NCI-H128 (cell line): ENCODE measurements around the gene TNP2.

Experiments used
- DNase-seq: peaks from one replicate; lab custom pipeline; 2025; ENCODE audit not compliant: unreplicated experiment; lab: John Stamatoyannopoulos, UW

The TNP2 gene

DNA sequence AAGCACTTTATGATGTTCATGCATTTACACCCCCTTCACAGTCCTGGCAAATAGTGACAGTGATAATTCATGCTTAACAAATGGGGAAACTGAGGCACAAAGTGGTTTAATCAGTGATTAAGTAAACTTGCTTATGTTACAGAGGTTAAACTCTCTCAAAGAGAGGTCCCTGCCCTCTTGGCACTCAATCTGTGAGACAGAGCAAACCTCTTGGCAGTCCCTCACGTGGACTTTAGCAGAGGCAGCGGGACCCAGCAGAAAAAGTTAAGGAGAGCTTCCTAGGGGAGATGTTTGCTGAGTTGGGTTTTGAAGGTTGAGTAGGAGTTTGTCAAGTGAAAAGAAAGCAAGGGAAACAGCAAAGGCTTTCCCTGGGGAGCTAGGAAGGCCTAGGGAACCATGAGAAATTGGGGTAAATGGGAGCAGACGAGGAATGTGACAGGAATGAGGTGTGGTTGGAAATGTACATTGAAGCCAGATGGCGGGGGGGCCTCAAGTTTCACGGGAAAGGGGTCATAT is 23.8 kb downstream of the TNP2 start:
- DNase-seq, result no peak

DNA sequence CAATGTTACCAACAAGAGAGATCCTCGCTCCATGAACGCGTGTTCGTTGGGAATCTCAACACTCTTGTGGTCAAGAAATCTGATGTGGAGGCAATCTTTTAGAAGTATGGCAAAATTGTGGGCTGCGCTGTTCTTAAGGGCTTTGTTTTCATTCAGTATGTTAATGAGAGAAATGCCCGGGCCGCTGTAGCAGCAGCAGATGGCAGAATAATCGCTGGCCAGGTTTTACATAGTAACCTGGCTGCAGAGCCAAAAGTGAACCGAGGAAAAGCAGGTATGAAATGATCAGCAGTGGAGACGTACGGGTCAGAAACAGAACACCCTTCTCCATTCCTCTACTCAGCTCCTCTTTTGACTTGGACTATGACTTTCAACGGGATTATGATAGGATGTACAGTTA is 26.5 kb downstream of the TNP2 start:
- no peak for DNase-seq

DNA sequence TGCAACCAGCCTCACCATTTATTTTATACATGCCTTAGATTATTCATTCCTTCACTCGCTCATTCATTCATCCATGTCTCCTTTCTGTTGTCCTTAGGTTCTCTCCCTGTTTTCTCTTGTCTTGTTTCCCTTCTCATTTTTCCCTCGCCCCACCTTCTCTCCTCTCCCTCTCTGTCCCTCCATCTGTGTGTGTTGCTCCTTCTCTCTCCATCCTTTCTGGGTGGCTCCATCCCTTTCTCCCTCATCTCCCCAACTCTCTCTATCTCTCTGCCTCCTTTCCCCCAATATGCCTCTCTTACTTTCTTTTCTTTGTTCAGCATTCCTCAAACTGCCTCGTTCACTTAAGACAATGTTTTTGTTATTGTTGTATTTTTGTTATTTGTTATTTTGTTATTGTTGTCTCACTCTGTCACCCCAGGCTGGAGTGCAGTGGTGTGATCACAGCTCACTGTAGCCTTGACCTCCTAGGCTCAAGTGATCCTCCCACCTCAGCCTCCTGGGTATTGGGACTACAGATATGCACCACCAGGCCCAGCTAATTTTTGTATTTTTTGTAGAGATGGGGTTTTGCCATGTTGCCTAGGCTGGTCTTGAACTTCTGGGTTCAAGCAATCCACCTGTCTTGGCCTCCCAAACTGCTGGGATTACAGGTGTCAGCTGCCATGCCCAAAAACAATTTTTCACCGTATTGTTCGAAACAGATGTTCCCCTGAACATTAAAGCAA is 27.5 kb downstream of the TNP2 start:
- DNase-seq, result no peak

DNA sequence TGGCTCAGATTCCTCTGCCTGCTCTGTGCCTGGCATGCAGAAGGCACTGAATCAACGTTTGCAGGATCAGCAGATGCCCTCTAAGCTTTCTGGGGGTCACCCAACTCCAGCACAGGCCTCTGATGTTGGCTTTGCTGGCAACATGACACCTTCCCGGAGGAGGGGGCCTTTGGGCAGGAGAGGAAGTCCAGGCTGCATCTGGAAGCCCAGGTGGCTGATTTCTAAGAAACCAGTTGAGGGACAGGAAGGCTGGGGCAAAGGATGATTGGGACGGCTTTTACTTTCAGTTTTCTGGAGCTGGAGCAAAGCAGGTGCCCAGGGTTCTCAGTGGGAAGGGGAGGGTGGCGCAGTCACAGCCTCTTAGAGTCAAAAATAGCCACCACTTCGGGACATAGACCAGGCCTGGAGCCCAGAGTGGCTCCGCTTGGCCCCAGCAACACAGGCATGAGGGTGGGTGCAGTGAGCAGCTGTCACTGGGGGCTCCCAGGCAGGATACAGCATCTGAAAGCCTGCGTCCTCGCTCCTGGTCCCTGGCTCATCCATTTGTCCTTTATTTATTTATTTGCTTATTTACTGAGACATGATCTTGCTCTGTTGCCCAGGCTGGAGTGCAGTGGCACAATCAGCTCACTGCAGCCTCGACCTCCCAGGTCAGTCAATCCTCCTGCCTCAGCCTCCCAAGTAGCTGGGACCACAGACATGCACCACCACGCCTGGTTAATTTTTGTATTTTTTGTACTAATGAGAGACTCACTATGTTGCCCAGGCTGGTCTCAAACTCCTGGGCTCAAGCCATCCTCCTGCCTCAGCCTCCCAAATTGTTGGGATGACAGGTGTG is 28.3 kb downstream of the TNP2 start:
- DNase-seq, result no peak

DNA sequence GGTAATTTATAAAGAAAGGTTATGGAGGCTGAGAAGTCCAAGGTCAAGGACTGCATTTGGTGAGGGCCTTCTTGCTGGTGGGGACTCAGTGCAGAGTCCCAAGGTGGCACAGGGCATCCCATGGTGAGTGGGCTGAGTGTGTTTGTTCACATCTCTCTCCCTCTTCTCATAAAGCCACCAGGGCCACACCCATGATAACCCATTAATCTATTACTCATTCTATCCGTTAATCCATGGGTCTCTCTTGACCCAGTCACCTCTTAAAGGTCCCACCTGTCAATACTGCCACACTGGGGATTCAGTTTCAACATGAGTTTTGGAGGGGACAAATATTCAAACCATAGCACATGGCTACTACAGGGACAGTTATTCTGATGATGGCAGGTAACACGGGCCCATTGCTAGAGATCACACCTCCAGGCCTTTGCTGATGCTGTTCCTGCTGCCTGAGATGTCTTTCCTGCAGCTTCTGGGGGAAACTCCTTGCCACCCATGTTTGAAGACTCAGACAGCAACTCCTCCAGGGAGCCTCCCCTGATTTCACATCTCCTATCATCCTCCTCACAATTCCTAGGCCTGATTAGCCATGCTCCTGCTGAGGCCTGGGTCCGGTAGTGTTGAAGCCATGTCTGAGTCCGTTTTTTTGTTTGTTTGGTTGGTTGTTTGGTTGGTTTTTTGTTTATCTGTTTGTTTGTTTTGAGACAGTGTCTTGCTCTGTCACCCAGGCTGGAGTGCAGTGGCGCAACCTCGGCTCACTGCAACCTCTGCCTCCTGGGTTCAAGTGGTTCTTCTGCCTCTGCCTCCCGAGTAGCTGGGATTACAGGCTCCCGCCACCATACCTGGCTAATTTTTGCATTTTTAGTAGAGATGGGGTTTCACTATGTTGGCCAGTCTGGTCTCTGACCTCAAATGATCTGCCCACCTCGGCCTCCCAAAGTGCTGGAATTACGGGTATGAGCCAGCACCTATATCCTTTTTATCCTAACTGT is 29.2 kb downstream of the TNP2 start:
- no peak for DNase-seq

DNA sequence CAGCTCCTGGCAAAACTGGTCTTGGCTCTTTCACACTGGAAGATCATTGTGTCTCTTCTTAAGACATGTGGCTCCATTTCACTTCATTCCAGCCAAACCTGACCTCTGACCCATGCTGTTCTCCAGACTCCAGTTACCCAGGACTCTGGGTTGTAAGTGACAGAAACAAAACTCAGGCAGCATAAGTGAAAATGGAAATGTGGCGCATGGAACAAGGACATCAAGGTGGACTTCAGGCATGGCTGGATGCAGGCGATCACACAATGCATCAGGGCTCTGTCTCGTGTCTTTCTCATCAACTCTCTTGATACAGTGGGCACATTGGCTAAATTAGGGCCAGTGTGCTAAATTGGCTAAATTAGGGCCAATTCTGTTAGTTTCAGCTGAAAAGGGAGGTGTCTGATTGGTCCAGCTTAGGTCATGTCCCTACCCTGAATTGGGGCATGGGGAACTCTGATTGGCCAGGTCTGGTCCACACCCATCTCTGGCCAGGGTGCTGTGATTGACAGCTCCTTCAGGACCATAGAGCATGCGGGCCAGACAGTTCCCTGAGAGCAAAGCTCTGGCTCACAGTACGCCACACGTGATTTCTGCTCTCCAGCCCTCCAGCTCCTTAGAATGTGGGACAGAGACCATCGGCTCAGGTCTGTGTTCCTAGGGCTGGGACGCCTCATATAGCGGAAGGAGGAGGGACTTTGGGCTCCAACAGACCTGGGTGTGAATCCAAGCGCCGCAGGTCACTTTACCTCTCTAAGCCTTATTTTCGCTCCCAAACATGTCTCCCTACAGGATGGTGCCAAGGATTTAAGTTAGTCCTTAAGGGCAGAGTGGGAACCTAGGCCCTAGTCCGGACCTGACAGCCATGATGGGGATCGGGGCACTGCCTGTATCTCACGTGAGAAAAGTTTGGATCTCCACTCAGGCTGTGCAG is 30.6 kb downstream of the TNP2 start:
- no peak for DNase-seq

DNA sequence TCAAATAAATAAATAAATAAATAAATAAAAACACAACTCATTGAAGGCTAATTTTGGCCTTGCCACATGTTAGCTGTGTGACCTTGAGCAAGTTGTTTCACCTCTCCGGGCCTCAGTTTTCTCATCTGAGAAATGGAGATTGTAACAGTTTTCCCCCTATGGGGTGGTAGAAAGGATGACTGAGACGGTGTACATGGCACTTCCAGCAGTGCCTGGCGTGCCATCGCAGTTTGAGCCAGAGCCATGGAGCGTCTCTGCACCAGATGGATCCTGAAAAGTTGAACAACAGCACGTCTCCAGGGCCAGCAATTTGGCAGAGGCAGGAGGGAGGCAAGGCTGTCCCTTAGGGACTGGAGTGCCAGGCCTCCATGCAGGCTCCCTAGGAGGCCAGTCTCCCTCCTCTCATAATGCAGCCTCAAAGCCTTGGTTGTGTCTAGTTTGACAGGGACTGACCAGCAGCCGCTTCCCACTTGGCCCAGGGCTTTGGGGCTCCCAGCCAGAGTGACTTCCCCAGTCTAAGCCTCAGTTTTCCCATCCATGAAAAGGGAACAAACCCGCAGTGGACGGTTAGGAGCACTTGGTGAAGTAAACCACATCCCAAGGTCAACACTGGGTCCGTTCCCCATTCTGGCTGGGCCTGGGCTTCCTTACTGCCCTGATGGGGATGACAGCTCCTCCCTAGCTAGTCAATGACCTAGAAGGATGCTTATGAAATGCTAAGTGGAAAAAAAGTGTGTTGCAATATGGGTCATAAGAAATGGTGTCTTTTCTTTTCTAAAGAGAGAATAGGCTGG is 32.5 kb downstream of the TNP2 start:
- no peak for DNase-seq

DNA sequence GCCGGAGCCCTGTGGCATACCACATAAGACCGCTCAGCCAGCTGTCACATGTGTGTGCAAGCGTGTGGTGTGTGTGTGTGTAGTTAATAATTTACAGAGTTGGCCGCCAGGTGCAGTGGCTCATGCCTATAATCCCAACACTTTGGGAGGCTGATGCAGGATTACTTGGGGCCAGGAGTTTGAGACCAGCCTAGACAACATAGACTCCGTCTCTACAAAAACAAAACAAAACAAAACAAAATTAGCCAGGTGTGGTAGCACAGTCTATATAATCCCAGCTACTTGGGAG is 33.5 kb downstream of the TNP2 start:
- no peak for DNase-seq

DNA sequence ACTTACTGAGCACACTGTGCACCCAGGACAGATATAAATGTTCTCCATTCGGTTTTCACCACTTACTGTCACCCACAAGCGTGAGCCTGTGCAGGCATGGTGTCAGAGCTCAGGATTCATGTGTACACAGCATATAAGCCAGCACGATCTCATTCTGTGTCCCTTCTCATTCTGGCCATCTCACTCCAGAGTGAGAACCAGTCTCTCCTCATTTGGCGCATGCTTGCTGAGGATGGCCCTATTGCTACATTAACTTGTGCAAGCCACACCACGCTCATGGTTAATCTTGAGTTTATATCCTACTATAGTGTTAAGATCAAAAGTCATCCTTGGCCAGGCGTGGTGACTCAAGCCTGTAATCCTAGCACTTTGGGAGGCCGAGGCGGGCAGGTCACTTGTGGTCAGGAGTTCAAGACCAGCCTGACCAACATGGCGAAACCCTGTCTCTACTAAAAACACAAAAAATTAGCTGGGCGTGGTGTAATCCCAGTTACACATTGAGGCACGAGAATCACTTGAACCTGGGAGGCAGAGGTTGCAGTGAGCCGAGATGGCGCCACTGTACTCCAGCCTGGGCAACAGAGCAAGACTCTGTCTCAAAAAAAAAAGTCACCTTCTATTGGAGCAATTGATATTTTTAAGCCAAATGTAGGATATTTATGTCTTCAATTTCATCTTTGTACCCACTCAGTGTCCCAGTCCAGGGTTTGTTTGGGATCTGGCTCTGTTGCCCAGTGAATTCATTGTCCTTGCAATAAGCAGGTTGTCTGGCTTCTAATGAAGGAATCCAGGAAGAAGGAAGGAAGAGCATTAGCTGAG is 34.0 kb downstream of the TNP2 start:
- no peak for DNase-seq

DNA sequence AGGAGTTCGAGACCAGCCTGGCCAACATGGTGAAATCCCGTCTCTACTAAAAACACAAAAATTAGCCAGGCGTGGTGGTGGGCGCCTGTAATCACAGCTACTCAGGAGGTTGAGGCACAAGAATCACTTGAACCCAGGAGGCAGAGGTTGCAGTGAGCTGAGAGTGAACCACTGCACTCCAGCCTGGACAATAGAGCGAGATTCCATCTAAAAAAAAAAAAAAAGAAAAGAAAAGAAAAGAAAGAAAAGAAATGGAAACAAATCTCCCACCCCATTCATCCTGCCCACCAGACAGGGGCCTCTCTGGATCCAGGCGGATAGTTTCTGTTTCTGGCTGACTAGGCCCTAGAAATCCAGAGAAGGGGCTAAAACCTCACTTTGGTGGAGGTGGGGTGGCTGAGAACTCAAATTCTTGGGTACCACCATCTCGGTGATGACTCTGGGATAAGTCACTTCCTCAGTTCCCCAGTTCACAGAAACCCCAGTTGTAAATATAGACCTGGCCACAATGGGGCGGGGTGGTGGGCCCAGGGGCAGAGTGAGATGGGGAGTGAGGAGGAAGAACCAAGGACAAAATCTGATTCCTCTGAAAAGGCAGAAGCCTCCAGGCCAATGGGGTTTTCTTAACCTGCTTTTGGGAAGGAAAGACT is 35.3 kb downstream of the TNP2 start:
- no peak for DNase-seq

DNA sequence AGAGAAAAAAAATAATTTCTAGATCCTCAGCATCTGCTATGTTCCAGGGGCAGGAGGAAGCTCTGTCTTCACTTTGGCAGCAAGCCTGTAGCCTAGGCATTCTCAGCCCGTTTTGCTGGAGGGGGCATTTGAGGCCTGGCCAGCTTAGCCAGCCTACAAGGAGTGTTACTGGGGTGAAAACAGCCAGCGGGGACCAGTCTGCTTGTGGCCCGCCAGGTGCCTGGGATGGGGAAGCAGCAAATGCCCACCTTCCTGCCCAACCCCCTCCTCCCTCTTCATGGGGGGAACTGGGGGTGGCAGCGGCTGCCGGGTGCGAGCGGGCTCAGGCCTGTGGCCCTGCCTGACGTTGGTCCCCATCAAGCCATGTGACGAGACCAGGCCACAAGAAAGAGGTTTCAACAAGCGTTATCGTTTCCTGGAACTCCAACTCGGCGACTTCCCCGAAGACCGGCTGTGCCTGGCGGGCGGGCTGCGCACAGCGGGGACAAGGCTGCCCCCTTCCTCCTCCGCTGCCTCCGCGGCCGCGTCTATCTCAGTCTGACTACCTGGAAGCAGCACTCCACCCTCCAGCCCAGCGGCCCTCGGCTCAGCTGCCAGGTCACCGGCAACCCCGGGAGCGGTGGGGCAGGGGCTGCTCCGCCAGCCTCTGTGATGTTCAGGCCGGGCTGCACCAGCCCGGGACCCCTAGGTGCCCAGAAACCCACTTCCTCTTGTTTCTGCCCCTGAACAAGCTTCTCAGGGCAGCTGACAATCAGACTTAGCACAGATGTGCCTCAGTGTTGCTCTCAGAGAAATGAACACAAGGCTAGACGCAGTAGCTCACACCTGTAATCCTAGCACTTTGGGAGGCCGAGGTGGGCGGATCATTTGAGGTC is 36.0 kb downstream of the TNP2 start:
- DNase-seq, result no peak

DNA sequence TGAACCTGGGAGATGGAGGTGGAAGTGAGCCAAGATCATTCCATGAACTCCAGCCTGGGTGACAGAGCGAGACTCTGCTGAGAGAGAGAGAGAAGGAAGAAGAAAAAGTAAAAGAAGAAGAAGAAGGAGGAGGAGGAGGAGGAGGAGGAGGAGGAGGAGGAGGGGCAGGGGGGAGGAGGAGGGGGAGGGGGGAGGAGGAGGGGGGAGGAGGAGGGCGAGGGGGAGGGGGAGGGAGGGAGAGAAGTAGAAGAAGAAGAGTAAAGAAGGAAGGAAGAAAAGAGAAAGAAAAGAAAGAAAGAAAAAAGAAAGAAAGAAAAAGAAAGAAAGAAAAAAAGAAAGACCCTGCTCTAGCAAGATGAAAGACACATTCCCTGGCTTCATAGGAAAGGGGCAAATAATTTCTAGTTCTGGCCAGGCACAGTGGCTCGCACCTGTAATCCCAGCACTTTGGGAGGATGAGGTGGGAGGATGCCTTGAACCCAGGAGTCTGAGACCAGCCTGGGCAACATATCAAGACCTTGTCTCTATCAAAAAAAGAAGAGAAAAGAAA is 36.7 kb downstream of the TNP2 start:
- no peak for DNase-seq

DNA sequence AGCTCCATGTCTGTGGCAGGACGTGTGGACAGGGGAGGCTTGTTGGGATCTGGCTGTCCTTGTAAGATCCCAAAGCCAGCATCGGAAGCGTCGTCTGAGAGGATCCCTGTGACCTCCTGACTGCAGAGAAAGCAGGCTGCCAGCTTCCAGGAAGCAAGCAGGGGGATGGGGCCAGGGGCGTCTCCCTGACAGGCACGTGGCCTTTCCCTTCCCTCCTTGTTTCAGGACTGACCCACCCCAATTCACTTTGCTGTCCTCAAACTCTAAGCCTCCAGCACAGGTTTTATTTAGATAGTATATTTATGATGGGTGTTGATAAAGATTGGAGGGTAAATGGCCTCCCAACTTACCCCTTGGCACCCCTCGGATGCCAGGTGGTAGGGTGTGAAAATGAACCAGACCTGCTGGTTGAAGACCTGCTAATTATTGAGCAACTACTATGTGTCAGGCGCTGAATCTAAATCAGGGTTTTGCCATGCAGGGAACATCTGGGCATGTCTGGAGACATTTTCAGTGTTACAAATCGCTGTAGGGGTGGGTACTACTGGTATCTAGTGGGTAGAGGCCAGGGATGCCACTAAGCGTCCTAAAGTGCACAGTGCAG is 37.7 kb downstream of the TNP2 start:
- DNase-seq, result no peak

DNA sequence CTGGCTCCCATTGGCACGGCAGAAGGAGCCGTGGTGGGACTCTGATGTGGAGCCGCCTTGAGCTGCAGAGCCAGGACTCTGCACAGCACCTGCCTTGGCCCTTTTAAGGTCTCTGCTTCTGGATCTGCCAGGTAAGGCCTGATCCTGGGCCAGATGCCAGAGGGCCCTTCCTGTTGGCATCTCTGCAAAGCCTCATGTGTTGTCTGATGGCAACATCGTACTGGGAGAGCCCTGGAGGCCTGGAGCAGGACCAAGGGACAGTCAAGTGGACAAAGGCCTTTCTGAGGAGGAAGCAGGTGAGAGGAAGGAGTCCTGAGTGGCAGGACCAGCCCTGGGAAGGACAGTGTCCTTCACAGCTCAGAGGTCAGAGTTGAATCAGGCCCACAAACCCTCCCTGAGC is 39.2 kb downstream of the TNP2 start:
- no peak for DNase-seq

DNA sequence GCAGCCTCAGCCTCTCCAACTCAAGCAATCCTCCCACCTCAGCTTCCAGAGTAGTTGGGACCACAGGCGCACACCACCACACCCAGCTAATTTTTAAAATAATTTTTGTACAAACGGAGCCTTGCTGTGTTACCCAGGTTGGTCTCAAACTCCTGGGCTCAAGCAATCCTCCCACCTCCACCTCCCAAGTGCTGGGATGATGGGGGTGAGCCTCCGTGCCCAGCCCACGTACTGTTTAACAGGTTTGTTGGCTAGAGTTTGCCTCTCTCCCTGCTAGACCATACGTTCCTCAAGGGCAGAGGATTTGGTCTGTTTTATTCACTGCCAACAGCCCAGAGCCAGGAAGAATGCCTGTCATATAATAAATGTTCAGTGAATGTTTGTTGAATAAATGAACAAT is 39.7 kb downstream of the TNP2 start:
- DNase-seq, result no peak
